Breast epithelium (tissue), 3 donors: ENCODE data around the gene SNAI3.

Experiments used
- POLR2A ChIP-seq: fragments of 450-650 bp; IDR thresholded peaks from one replicate; pipeline ENCODE4 v1.6.1; 2016; ENCODE audit warnings: antibody characterized with exemption, mild to moderate bottlenecking, moderate library complexity
- POLR2AphosphoS5 ChIP-seq, 3 donors: sonication (generic); formaldehyde crosslinking; IDR thresholded peaks; one replicate each; pipeline ENCODE4 v1.6.1; 2017; ENCODE audit warnings: antibody characterized with exemption in 3 of 3

DNA sequence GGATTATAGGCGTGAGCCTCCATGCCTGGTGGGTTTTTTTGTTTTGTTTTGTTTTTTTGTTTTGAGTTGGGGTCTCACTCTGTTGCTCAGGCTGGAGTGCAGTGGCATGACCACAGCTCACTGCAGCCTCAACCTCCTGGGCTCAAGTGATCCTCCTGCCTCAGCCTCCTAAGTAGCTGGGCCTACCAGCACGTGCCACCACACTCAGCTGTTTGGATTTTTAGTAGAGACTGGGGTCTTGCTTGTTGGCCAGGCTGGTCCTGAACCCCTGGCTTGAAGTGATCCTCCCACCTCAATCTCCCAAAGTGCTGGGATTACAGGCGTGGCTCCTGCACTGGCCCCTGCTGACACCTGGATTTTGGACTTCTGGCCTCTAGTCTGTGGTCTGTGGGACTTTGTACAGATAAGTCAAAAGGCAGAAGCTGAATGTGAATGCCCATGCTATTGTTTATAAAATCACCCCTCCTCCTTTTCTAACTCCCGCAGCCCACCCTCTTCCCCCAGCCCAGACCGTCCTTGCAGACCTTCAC is 5.7 kb downstream of the SNAI3 start:
- TF ChIP-seq POLR2AphosphoS5 (IDR thresholded peaks at IDR 0.05) (no peak), POLR2A (no peak)
